COLO829 (cell line): ENCODE results near the gene OR2S2.
A peak's percentile ranks its signal among the peaks of the same experiment; 100 is the strongest.

Experiments used
- DNase-seq: peaks from one replicate; pipeline ENCODE4 v3.0.0; 2012; ENCODE audit warnings: low spot score

OR2S2 gene

GRCh38 chr9:35909274-35909673 is 48.7 kb downstream of the OR2S2 start, which contains the start of gene SPAAR:
TSS of gene SPAAR (plus strand) at chr9:35909490. CDS start at chr9:35910464, 974 bp downstream.
- no peak for DNase-seq

GRCh38 chr9:35908504-35909125 is 49.3 kb downstream of the OR2S2 start:
- DNase-seq: peak; percentile 40

DNA sequence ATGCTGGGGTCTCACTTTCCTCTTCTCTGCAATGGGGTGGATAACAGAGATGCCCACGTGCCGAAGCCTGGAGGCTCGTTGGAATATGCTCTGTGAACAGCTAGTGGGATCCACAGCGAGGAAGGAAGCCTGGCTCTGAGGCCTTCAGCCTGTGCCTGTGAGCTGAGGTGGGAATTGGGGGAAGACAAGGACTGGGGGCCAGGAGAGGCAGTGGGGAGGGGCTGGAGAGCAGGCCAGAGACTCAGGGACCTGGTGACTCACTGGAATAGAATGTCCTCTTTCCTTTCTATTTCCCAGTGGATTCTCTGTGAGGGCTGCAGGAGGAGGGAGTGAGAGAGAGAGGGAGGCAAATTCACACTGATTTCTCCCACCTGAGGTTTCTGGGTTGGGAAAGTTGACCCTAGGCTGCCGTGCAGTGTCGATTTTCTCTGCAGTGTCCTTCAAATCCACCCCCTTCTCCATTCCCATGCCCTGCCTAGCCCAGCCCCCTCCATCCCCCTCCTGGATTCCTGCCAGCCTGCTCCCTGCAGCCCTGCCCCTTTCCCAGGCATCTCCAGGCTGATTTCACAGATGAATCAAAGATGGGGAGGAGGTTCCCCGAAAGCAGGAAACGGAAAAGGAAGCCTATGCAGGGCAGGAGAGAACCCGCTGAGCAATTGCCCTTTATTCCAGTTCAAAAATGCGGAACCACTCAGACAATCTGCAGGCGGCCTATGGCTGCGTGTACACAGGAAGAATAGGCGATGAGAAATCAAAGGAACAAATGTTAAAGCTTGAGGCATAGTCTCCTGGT is 50.0 kb downstream of the OR2S2 start:
- DNase-seq: peak; percentile 92
